Right ventricle myocardium inferior (tissue), 1 donor: ENCODE results near the gene GJA8. TPM values are rescaled to one million over a fixed set of nuclear protein-coding genes. Genes with fewer than 3 reads are reported as not detected.
"Not testable (repeated sequence)": the region's sequence is repeated elsewhere in the genome, so short reads cannot be mapped to it uniquely, and the experiment has no call there.

ENCODE experiments used
- ATAC-seq: fragments of 200-7000 bp; cut with Tn5 transposase; one replicate; pipeline ENCODE4 v1.9.1; 2020; ENCODE audit warnings: mild to moderate bottlenecking, moderate library complexity
- DNase-seq: peaks from one replicate; pipeline ENCODE4 v3.0.0; 2021; ENCODE audit errors: missing footprints
- intact Hi-C: fragments of 100-400 bp; cut with DNase I; formaldehyde crosslinking; loops from one replicate; pipeline ENCODE4 v1.11.0; 2022
- long read RNA-seq: library from polyadenylated mRNA; unstranded; transcript quantifications from one replicate; pipeline ENCODE4 v2.0.0, GENCODE V29; 2021
- total RNA-seq: library from RNA; stranded (reverse); fragmentation: NEBNext Ultra II Directional; extraction: Animal tissue kit (Norgen Biotek cat#: 25700); gene quantifications from one replicate; pipeline ENCODE4 v1.2.1, GENCODE V29; 2021
- donor health status: DM: no; HTN: yes; CAD: no; lungs with severe emphysema.

Gene GJA8
- total RNA-seq = not detected
- long read RNA-seq = 0 reads

- DNase-seq (no peak), ATAC-seq (no peak)
- intact Hi-C loops = no loop called here
Measured at GRCh38 chr1:147902253-147902845, at the start of gene GJA8. TSS of gene GJA8 (plus strand) at chr1:147902795. CDS start at chr1:147907956, 5,161 bp downstream.

- DNase-seq = no peak
- no peak for ATAC-seq
Measured at GRCh38 chr1:147853391-147853790, 49.2 kb upstream of the GJA8 start.

GRCh38 chr1:147854989-147855388 is 47.6 kb upstream of the GJA8 start:
- ATAC-seq, DNase-seq, intact Hi-C loops: not testable (repeated sequence)

More at GRCh38 chr1:147853391-147853790, 49.2 kb upstream of the GJA8 start:
- intact Hi-C loops = no loop called here

- ATAC-seq, DNase-seq, intact Hi-C loops: not testable (repeated sequence)
Measured at GRCh38 chr1:147855996-147856395, 46.6 kb upstream of the GJA8 start.

GRCh38 chr1:147867204-147867603 is 35.4 kb upstream of the GJA8 start:
- intact Hi-C loops, DNase-seq, ATAC-seq: not testable (repeated sequence)

DNA sequence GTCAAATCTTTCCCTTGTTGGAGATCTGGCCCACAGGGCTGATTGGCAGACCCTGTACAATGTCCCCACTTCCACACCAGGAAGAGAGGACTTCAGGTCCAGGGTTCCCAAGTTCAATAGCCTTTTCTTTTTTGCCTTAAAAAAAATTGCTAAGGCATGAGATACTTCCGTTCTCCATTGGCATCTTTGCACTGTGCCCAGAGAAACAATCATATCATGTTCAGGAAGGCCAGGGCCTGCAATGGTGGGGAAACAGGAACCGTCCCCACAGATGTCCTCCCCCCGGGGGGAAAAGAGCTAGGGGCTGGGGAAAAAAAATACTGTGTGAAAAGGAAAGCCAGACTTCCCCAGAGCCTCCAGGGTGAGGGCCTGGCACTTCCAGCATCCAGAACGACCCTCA is 24.6 kb upstream of the GJA8 start:
- no peak for ATAC-seq
- intact Hi-C loops = no loop called here
- DNase-seq = no peak

GRCh38 chr1:147879911-147880310 is 22.7 kb upstream of the GJA8 start:
- DNase-seq (no peak), ATAC-seq (no peak)
- intact Hi-C loops = no loop called here

GRCh38 chr1:147882535-147882934 is 20.1 kb upstream of the GJA8 start:
- DNase-seq = no peak
- intact Hi-C loops = no loop called here
- ATAC-seq = no peak

GRCh38 chr1:147890177-147890790 is 12.3 kb upstream of the GJA8 start:
- intact Hi-C loops = loop anchor here (5.0 kb wide), 2 partner anchors 118 to 393 kb away; no protein-coding TSS in a partner anchor
- ATAC-seq (peak; percentile 89), DNase-seq (no peak)

GRCh38 chr1:147891088-147891487 is 11.5 kb upstream of the GJA8 start:
- ATAC-seq = no peak
- intact Hi-C loops = loop anchor here (1.0 to 5.0 kb wide), 3 partner anchors 119 to 394 kb away; no protein-coding TSS in a partner anchor
- DNase-seq = no peak

GRCh38 chr1:147892216-147892615 is 10.4 kb upstream of the GJA8 start:
- ATAC-seq (peak; percentile 50), DNase-seq (no peak)
- intact Hi-C loops = loop anchor here (1.0 to 5.0 kb wide), 3 partner anchors 120 to 395 kb away; no protein-coding TSS in a partner anchor

DNA sequence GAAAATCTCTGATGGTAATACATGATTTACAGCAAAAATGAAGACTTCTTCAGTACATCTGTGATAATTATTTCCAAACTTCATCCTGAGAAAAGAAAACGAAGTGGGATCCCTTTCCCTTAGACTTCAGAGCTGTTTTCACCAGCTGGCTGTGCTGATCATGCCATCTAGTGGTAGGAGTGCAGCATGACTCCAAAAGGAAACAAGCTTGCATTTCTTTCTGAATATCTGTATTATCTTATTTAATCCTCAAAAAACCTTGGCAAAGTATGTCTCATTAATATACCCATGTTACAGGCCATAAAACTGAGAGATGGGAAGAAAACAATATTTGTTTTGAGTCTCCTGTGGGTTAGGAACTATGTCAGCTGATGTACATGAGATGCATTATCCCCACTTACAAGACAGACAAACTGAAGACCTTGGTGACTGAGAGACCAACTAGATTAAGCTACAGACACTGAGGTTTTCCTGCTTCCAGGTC is 9.8 kb upstream of the GJA8 start:
- DNase-seq = no peak
- intact Hi-C loops = loop anchor here (1.0 to 5.0 kb wide), 3 partner anchors 120 to 395 kb away; no protein-coding TSS in a partner anchor
- ATAC-seq = peak; percentile 52

- ATAC-seq (no peak), DNase-seq (no peak)
- intact Hi-C loops = no loop called here
Measured at GRCh38 chr1:147895123-147895522, 7.5 kb upstream of the GJA8 start.

DNA sequence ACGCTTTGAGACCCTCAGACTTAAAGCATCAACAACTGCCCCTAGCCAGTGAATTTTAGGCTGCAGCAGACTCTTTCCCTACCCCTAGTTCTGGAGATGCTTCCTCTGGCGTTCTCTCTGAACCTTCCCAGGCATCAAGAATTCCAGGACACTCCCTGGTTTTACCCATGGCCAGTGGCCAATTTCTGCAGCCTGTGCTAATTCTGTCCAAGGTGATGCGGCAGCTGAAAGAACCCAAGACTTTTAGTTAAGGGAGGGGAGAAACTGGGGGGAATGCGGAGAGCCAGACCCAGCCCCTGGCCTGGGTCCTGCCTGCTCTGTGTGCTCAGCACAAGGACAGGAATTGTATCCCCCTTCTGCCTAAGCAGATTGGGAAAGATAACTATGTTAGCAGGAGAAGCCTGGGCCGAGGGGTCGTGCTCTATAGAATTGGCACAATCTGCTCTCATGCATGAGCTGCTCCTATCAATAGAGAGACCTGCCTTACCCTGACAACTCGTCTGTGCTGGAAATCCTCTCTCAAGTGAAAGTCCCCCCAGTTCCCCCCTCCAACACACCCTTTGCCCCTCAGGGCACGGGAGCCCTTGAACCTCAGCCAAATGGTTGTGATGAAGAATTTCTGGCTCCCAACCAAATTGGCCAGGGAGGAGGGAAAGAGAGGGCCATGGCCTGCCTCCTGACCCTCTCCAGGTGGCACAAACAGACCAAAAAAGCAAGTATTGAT is 5.4 kb upstream of the GJA8 start:
- ATAC-seq (no peak), DNase-seq (no peak)
- intact Hi-C loops = no loop called here

DNA sequence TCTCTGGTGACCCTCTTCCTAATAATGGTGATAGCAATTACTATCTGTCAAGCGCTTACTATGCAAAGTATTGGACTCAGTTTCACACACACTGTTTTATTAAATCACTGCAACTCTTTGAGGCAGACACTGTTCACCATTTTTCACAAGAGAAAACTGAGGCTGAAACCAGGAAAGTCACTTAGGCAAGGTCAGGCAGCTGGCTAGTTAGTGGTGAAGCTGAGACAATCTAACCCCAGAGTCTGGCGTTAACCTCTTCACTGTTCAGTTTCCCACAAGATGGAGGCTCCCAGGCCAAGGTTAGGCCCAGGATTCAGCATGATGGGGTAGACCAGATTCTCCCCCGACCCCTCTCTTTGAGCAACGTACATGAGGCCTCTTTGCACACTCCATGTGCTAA is 4.8 kb upstream of the GJA8 start:
- intact Hi-C loops = no loop called here
- DNase-seq (no peak), ATAC-seq (no peak)

DNA sequence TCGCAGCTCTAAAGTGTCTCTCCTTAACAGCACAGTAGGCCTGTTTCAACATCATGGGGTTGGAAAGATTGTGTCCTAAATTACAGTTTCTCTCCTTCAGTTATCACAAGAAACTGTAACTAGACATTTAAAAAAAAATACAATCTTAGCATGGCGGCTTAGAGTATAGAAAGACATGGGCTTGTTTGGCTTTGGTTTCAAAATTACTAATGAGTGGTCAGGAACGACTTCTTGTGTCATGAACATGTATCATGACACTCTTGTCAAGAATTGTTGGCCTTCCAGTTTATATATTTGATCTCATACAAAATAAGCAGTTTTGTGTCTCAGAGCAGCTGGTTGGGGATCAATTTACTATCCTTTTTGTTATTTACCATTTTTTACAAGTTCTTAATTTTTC is 2.1 kb downstream of the GJA8 start:
- ATAC-seq (no peak), DNase-seq (no peak)
- intact Hi-C loops = no loop called here

DNA sequence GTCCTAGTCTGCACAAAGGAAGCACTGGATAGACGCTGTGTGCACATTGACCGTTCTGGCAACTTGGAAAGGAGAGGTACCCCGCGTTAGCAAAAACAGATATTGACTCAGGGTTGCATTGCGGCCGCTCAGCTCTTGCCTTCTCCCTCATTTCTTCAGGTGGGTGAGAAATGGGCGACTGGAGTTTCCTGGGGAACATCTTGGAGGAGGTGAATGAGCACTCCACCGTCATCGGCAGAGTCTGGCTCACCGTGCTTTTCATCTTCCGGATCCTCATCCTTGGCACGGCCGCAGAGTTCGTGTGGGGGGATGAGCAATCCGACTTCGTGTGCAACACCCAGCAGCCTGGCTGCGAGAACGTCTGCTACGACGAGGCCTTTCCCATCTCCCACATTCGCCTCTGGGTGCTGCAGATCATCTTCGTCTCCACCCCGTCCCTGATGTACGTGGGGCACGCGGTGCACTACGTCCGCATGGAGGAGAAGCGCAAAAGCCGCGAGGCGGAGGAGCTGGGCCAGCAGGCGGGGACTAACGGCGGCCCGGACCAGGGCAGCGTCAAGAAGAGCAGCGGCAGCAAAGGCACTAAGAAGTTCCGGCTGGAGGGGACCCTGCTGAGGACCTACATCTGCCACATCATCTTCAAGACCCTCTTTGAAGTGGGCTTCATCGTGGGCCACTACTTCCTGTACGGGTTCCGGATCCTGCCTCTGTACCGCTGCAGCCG is 5.4 kb downstream of the GJA8 start:
- no peak for ATAC-seq
- intact Hi-C loops = no loop called here
- DNase-seq = peak; percentile 57

- no peak for DNase-seq
- intact Hi-C loops = no loop called here
Measured at GRCh38 chr1:147912553-147912952, 10.0 kb downstream of the GJA8 start.

DNA sequence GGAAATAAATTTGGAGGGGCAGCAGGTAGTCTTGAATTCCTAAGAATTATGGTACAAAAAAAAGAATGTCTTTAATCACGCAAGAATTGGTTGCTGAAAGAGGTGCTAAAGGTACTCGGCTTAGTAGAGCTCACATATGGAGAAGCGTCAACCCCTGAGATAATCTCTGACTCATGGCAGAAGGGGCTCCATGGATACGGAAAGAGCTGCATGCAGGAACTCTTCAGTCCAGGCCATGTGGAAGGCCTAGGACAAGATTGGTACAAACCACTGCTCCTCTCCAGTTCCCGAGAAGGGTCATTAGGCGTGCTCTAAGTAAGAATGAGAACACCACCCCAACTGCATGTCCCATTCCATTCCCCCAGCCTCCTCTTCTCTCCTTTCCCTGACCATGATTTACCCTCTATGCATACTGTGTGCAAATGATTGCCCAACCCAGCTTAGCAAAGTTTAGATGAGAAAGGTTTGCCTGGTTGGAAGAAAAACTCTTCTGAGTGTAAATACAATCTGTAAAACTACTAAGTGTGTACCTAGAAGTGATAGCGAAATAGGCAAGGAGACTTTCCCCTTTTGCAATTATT is 10.9 kb downstream of the GJA8 start:
- intact Hi-C loops = no loop called here
- ATAC-seq (no peak), DNase-seq (no peak)

More at GRCh38 chr1:147912553-147912952, 10.0 kb downstream of the GJA8 start:
- no peak for ATAC-seq
